ENCODE measurements around the gene ARHGAP26. TPM values are rescaled to one million over a fixed set of nuclear protein-coding genes. Genes with fewer than 3 reads are reported as not detected.

ARHGAP26 gene
- total RNA-seq, 1 experiment from 2014 or later, result 65.5 TPM

DNA sequence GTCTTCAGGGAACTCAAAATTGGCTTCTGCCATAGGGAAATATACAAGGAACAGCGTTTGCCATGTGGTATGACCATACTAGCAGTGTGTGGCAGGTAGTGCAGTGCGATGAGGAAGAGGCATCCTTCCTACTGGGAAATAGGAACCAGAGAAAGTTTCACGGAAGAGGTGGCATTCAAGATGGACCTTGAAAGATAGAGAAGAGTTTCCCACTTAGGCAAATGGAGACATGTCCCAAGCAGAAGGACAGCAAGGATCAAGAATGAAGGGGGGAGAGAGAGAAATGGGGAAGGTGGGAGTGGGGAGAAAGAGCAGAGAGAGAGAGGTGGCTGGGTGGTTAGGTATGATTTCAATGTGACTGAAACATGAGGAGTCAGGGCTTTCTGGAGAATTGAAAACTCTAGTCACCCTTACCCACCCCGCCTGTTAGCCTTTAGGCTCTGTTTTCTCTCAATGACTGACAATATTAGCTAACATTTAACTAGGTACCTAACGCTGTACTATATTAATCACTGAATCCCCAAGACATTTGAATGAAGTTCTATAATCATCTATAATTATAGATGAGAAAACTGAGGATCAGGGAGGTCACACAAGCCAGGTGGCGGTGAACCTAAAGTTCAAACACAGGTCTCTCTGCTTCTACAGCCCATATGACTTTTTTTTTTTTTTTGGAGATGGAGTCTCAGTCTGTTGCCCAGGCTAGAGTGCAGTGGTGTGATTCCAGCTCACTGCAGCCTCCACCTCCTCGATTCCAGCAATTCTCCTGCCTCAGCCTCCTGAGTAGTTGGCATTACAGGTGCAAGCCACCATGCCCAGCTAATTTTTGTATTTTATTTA is 462.0 kb downstream of the ARHGAP26 start:
- in situ Hi-C loops (cut with HindIII; ENCODE audit: low pct_unique_long_range_greater_than_20kb, low sequenced_read_pairs) (no loop called here), intact Hi-C loops (cut with micrococcal nuclease; ENCODE audit: unreplicated experiment) (no loop called here)
- POLR2A ChIA-PET, result no interaction called here
- no peaks in the 10 kb centered on the region for H3K9me3 ChIP-seq (ENCODE audit: control insufficient read depth, insufficient read depth, low read depth, low read length)
- peak overlapping the region; percentile 55; the same call in 1 of the 2 replicates for H3K27ac ChIP-seq (ENCODE audit: low read length)
- CTCF ChIA-PET, result interaction anchor here (0.7 kb wide), 1 partner anchor 483 kb away, joined by 4 read pairs; no protein-coding TSS in a partner anchor
- no peak overlapping the region for H3K4me3 ChIP-seq (ENCODE audit: low read depth in 2 of 2, low read length in 2 of 2)
- DNase-seq (ENCODE audit: low read depth, low spot score) (no peak), ATAC-seq (no peak)
- H3K4me1 ChIP-seq (ENCODE audit: control insufficient read depth, insufficient read depth, low read length), result peaks cover 8% of the 10 kb centered on the region
- TF ChIP-seq, protein P1, sequence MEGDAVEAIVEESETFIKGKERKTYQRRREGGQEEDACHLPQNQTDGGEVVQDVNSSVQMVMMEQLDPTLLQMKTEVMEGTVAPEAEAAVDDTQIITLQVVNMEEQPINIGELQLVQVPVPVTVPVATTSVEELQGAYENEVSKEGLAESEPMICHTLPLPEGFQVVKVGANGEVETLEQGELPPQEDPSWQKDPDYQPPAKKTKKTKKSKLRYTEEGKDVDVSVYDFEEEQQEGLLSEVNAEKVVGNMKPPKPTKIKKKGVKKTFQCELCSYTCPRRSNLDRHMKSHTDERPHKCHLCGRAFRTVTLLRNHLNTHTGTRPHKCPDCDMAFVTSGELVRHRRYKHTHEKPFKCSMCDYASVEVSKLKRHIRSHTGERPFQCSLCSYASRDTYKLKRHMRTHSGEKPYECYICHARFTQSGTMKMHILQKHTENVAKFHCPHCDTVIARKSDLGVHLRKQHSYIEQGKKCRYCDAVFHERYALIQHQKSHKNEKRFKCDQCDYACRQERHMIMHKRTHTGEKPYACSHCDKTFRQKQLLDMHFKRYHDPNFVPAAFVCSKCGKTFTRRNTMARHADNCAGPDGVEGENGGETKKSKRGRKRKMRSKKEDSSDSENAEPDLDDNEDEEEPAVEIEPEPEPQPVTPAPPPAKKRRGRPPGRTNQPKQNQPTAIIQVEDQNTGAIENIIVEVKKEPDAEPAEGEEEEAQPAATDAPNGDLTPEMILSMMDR (IDR thresholded peaks at IDR 0.05), result no peak
- TF ChIP-seq TCF7L2 (IDR thresholded peaks at IDR 0.05; ENCODE audit: low read depth, low read length), result no peak
- no peak for TF ChIP-seq SIN3A (IDR thresholded peaks at IDR 0.05; ENCODE audit: borderline replicate concordance, insufficient read depth, low read depth, low read length)
- TF ChIP-seq, protein P2, sequence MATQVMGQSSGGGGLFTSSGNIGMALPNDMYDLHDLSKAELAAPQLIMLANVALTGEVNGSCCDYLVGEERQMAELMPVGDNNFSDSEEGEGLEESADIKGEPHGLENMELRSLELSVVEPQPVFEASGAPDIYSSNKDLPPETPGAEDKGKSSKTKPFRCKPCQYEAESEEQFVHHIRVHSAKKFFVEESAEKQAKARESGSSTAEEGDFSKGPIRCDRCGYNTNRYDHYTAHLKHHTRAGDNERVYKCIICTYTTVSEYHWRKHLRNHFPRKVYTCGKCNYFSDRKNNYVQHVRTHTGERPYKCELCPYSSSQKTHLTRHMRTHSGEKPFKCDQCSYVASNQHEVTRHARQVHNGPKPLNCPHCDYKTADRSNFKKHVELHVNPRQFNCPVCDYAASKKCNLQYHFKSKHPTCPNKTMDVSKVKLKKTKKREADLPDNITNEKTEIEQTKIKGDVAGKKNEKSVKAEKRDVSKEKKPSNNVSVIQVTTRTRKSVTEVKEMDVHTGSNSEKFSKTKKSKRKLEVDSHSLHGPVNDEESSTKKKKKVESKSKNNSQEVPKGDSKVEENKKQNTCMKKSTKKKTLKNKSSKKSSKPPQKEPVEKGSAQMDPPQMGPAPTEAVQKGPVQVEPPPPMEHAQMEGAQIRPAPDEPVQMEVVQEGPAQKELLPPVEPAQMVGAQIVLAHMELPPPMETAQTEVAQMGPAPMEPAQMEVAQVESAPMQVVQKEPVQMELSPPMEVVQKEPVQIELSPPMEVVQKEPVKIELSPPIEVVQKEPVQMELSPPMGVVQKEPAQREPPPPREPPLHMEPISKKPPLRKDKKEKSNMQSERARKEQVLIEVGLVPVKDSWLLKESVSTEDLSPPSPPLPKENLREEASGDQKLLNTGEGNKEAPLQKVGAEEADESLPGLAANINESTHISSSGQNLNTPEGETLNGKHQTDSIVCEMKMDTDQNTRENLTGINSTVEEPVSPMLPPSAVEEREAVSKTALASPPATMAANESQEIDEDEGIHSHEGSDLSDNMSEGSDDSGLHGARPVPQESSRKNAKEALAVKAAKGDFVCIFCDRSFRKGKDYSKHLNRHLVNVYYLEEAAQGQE (IDR thresholded peaks at IDR 0.05; ENCODE audit: insufficient read depth in 1 of 2, low read depth in 2 of 2, low read length in 1 of 2), result no peak
- no peak for TF ChIP-seq POLR2AphosphoS5 (IDR thresholded peaks at IDR 0.05; ENCODE audit: low read depth, low read length)
- H3K36me3 ChIP-seq (ENCODE audit: control insufficient read depth, insufficient read depth, low read length), result no peaks in the 10 kb centered on the region
- BruUV-seq (replicated peaks), result no TSS peak
- H3K27me3 ChIP-seq (ENCODE audit: control insufficient read depth, insufficient read depth, low read length), result no peaks in the 10 kb centered on the region

DNA sequence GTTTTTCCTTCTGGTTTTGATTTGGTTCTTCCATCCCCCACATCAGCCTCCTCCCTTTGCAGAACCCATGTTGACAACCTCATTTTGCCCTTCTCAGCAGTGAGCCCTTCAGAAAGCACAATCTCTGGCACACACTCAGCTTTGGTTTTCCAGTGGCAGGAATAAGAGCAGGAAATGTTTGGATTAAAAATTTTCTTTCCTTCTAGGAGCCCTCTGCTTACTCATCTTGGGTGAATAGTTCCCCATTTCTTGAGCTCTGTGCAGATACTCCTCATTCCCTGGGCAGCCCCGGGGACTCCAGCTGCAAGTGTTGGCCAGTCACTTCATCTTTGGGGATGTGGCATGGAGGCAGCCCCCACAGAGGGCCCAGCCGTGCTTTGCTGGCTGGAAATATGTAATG is 462.9 kb downstream of the ARHGAP26 start:
- intact Hi-C loops (cut with micrococcal nuclease; ENCODE audit: unreplicated experiment) (no loop called here), in situ Hi-C loops (cut with HindIII; ENCODE audit: low pct_unique_long_range_greater_than_20kb, low sequenced_read_pairs) (no loop called here)
- no peak for ATAC-seq
- Histone ChIP-seq H3K4me3 (ENCODE audit: low read depth in 2 of 2, low read length in 2 of 2) (no peak overlapping the region), H3K4me1 (ENCODE audit: control insufficient read depth, insufficient read depth, low read length) (peaks cover 8% of the 10 kb centered on the region), H3K9me3 (ENCODE audit: control insufficient read depth, insufficient read depth, low read depth, low read length) (no peaks in the 10 kb centered on the region), H3K27me3 (ENCODE audit: control insufficient read depth, insufficient read depth, low read length) (no peaks in the 10 kb centered on the region), H3K36me3 (ENCODE audit: control insufficient read depth, insufficient read depth, low read length) (no peaks in the 10 kb centered on the region), H3K27ac (ENCODE audit: low read length) (0 out of 2 replicates have a peak overlapping the region, but pooled peaks have one; percentile 35)
- CTCF ChIA-PET, result no interaction called here
- BruUV-seq (replicated peaks), result no TSS peak
- POLR2A ChIA-PET, result no interaction called here
- DNase-seq (ENCODE audit: low read depth, low spot score), result no peak
- no peak for TF ChIP-seq TCF7L2 (IDR thresholded peaks at IDR 0.05; ENCODE audit: low read depth, low read length)
- TF ChIP-seq, protein P2 (IDR thresholded peaks at IDR 0.05; ENCODE audit: insufficient read depth in 1 of 2, low read depth in 2 of 2, low read length in 1 of 2), result no peak
- TF ChIP-seq, protein P1 (IDR thresholded peaks at IDR 0.05), result no peak
